GM18873 (cell line): ENCODE measurements around the gene ZNF573.

Experiments
- ATAC-seq: cut with Tn5 transposase; IDR thresholded peaks from one replicate; pipeline ENCODE4 v1.9.1; 2021; ENCODE audit warnings: mild to moderate bottlenecking, moderate library complexity, moderate number of reproducible peaks; ENCODE audit not compliant: unreplicated experiment, low FRiP score

Gene ZNF573

GRCh38 chr19:37698216-37698615 is 81.2 kb downstream of the ZNF573 start:
- no peak for ATAC-seq

- ATAC-seq = no peak
Observed at GRCh38 chr19:37695144-37695899, 84.1 kb downstream of the ZNF573 start.

- no peak for ATAC-seq
Observed at GRCh38 chr19:37692956-37693620, 86.3 kb downstream of the ZNF573 start.

- ATAC-seq = no peak
Observed at GRCh38 chr19:37691881-37692504, 87.4 kb downstream of the ZNF573 start.
